SIG-M5 (cell line): ENCODE results near the gene DNM1.
"Not testable (repeated sequence)": the region's sequence is repeated elsewhere in the genome, so short reads cannot be mapped to it uniquely, and the experiment has no call there.

Experiments used
- DNase-seq: peaks from one replicate; lab custom pipeline; 2025; lab: John Stamatoyannopoulos, UW

Gene DNM1

GRCh38 chr9:128276574-128277270 is 73.5 kb downstream of the DNM1 start:
- DNase-seq = no peak

- DNase-seq = not testable (repeated sequence)
These were observed 76.2 kb downstream of the DNM1 start for GRCh38 chr9:128279088-128280073.

GRCh38 chr9:128280084-128280622 is 77.0 kb downstream of the DNM1 start:
- DNase-seq = peak; percentile 64

GRCh38 chr9:128282500-128282899 is 79.3 kb downstream of the DNM1 start:
- no peak for DNase-seq

- no peak for DNase-seq
These were observed 82.0 kb downstream of the DNM1 start for GRCh38 chr9:128285033-128285784.

GRCh38 chr9:128286440-128286839 is 83.3 kb downstream of the DNM1 start:
- DNase-seq = no peak

GRCh38 chr9:128288273-128289004 is 85.3 kb downstream of the DNM1 start:
- no peak for DNase-seq

GRCh38 chr9:128292009-128292408 is 88.8 kb downstream of the DNM1 start:
- no peak for DNase-seq

GRCh38 chr9:128293091-128293490 is 89.9 kb downstream of the DNM1 start:
- DNase-seq = no peak

GRCh38 chr9:128294142-128294541 is 91.0 kb downstream of the DNM1 start:
- no peak for DNase-seq

GRCh38 chr9:128296340-128297220 is 93.4 kb downstream of the DNM1 start:
- no peak for DNase-seq

- DNase-seq = no peak
These were observed 94.1 kb downstream of the DNM1 start for GRCh38 chr9:128297221-128297773.

- DNase-seq = no peak
These were observed 95.6 kb downstream of the DNM1 start for GRCh38 chr9:128298535-128299482.

- no peak for DNase-seq
These were observed 101.2 kb downstream of the DNM1 start for GRCh38 chr9:128304136-128304970.
